Left kidney (tissue), 2 donors: ENCODE data around the gene KCTD4. TPM values are rescaled to one million over a fixed set of nuclear protein-coding genes. Genes with fewer than 3 reads are reported as not detected.
"Not testable (repeated sequence)": the region's sequence is repeated elsewhere in the genome, so short reads cannot be mapped to it uniquely, and the experiment has no call there.

Source experiments
- DNase-seq: peaks from one replicate; pipeline ENCODE4 v3.0.0-alpha.2; 2013
- polyA plus RNA-seq: library from polyadenylated mRNA; unstranded; fragments of 120-200 nt; gene quantifications from one replicate; pipeline ENCODE4 v1.2.1, GENCODE V29; 2013; ENCODE audit not compliant: insufficient read length

Gene KCTD4
- polyA plus RNA-seq, 1 donor = 0.63 TPM

- no peak for DNase-seq
Observed at GRCh38 chr13:45216193-45216592, 15.3 kb upstream of the KCTD4 start.

- no peak for DNase-seq
Observed at GRCh38 chr13:45215392-45216077, 14.7 kb upstream of the KCTD4 start.

- no peak for DNase-seq
Observed at GRCh38 chr13:45209229-45209628, 8.4 kb upstream of the KCTD4 start.

GRCh38 chr13:45208132-45208531, 7.3 kb upstream of the KCTD4 start:
- DNase-seq = no peak

GRCh38 chr13:45207319-45207718, 6.5 kb upstream of the KCTD4 start:
- DNase-seq = no peak

- no peak for DNase-seq
Observed at GRCh38 chr13:45206340-45206739, 5.5 kb upstream of the KCTD4 start.

GRCh38 chr13:45205124-45205523, 4.3 kb upstream of the KCTD4 start:
- no peak for DNase-seq

GRCh38 chr13:45199711-45200110, 1.1 kb downstream of the KCTD4 start:
- DNase-seq = no peak

GRCh38 chr13:45198924-45199323, 1.9 kb downstream of the KCTD4 start:
- no peak for DNase-seq

- no peak for DNase-seq
Observed at GRCh38 chr13:45198041-45198440, 2.8 kb downstream of the KCTD4 start.

- DNase-seq = no peak
Observed at GRCh38 chr13:45196622-45197021, 4.2 kb downstream of the KCTD4 start.

GRCh38 chr13:45196096-45196495, 4.7 kb downstream of the KCTD4 start:
- DNase-seq = no peak

GRCh38 chr13:45195421-45195820, 5.4 kb downstream of the KCTD4 start:
- DNase-seq = no peak

GRCh38 chr13:45194081-45194939, 6.5 kb downstream of the KCTD4 start:
- no peak for DNase-seq

GRCh38 chr13:45191874-45192273, 9.0 kb downstream of the KCTD4 start:
- DNase-seq = no peak

- DNase-seq = not testable (repeated sequence)
Observed at GRCh38 chr13:45189511-45189910, 11.3 kb downstream of the KCTD4 start.

GRCh38 chr13:45189077-45189476, 11.8 kb downstream of the KCTD4 start:
- DNase-seq = not testable (repeated sequence)

- no peak for DNase-seq
Observed at GRCh38 chr13:45185286-45185685, 15.6 kb downstream of the KCTD4 start.

- DNase-seq = no peak
Observed at GRCh38 chr13:45184693-45185092, 16.2 kb downstream of the KCTD4 start.

GRCh38 chr13:45180713-45181601, 19.9 kb downstream of the KCTD4 start:
- DNase-seq = no peak

- no peak for DNase-seq
Observed at GRCh38 chr13:45180303-45180702, 20.5 kb downstream of the KCTD4 start.

- DNase-seq = peak; percentile 40
Observed at GRCh38 chr13:45179428-45179827, 21.4 kb downstream of the KCTD4 start.
